ENCODE data around the gene CHSY1. TPM values are rescaled to one million over a fixed set of nuclear protein-coding genes. Genes with fewer than 3 reads are reported as not detected.

Gene CHSY1, protein sequence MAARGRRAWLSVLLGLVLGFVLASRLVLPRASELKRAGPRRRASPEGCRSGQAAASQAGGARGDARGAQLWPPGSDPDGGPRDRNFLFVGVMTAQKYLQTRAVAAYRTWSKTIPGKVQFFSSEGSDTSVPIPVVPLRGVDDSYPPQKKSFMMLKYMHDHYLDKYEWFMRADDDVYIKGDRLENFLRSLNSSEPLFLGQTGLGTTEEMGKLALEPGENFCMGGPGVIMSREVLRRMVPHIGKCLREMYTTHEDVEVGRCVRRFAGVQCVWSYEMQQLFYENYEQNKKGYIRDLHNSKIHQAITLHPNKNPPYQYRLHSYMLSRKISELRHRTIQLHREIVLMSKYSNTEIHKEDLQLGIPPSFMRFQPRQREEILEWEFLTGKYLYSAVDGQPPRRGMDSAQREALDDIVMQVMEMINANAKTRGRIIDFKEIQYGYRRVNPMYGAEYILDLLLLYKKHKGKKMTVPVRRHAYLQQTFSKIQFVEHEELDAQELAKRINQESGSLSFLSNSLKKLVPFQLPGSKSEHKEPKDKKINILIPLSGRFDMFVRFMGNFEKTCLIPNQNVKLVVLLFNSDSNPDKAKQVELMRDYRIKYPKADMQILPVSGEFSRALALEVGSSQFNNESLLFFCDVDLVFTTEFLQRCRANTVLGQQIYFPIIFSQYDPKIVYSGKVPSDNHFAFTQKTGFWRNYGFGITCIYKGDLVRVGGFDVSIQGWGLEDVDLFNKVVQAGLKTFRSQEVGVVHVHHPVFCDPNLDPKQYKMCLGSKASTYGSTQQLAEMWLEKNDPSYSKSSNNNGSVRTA
- total RNA-seq = 46.7 and 49.7 TPM in 2 replicates
- long read RNA-seq, full-length matches to known transcripts = 1 of 20 reads
- long read RNA-seq, partial matches to known transcripts = 18 of 20 reads
- long read RNA-seq, other reads (novel, unspliced or antisense) = 1 of 20 reads

DNA sequence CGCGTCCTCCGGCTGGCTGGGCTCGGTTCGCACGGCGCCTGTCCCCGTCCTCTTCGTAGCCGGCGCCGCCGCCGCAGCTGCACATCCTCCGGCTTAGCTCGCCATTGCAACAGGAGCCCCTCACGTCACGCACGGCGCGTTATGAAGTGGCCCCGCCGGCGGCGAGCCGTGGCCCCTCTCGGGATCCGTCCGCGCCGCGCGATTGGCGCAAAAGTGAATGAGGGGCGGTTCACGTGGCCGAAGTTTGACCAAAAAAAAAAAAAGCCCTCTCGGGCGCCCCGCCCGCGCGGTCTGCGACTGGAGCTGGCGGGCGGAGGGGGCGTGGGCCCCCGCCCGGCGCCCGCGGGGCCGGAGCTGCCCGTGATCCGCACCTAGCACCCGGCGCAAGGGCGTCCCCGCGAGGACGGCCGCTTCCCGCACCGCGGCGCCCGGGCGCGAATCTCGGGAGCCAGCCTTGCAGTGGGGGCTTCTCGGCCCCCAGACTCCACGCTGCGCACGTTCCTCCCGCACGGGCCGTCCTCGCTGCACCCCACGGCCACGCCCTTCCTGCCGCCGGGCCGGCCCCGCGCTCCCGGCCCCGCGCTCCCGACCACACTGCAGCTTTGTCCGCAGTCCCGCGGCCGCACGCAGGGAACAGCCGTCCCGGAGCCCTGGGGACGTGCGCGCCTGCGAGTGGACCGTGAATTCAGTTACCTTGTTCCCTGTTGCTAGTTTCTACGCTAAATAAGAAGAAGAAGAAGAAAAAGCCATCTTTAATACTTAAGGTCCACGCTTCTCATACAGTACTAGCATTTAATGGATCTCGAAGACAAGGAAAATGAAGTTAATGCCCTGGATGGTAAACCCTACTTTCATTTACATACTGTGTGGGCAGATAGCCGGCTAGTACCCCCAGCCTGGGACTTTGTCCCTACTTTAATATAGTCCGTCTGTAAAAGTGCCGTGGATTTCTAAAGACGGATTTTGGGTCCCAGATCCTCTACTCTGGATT lies at the start of gene CHSY1:
CHSY1 (minus strand) TSS at position 219 of the 991 bp plus-strand sequence. CDS start 592 bp downstream, outside the sequence.
- TF ChIP-seq, protein P1, sequence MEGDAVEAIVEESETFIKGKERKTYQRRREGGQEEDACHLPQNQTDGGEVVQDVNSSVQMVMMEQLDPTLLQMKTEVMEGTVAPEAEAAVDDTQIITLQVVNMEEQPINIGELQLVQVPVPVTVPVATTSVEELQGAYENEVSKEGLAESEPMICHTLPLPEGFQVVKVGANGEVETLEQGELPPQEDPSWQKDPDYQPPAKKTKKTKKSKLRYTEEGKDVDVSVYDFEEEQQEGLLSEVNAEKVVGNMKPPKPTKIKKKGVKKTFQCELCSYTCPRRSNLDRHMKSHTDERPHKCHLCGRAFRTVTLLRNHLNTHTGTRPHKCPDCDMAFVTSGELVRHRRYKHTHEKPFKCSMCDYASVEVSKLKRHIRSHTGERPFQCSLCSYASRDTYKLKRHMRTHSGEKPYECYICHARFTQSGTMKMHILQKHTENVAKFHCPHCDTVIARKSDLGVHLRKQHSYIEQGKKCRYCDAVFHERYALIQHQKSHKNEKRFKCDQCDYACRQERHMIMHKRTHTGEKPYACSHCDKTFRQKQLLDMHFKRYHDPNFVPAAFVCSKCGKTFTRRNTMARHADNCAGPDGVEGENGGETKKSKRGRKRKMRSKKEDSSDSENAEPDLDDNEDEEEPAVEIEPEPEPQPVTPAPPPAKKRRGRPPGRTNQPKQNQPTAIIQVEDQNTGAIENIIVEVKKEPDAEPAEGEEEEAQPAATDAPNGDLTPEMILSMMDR (conservative IDR thresholded peaks at IDR 0.05) = no peak

DNA sequence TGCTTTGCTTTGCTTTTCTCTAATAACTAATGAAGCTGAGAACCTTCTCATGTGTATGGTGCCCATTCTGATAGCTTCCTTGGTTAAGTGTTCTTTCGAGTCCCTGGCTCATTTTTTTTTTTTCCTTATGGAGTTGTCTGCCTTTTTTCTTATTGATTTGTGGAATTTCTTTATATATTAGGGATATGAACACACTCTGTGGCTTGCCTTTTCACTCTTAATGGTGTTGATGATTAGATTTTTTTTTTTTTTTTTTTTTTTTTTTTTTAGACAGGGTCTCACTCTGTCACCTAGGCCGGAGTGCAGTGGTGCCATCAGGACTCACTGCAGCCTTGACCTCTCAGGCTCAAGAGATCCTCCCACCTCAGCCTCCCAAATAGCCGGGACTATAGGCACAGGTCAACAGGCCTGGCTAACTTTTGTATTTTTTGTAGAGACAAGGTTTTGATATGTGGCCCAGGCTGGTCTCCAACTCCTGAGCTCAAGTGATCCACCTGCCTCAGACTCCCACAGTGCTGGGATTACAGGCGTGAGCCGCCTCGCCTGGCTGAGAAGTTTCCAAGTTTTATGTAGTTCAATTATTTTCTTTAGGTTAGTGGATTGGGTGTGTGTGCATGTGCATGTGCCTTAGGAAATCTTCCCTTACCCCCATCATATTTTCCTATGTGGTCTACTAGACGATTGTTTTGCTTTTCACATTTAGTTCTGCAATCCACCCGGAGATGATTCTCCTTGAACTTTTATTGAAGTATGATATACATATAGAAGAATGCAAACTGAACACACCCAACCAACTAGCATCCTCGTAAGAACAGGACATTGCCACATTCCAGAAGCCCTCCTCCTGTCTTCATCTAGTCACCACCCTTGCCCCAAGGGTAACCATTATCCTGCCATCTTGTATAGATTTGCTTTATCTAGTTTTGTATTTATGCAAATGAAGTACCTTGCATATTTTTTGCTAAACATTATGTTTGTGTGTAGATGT lies 44.9 kb upstream of the CHSY1 start:
- H3K9me3 Mint-ChIP-seq = no peaks in the 10 kb centered on the region
- no peak for DNase-seq (ENCODE audit: low read depth, low spot score)
- H3K27ac Mint-ChIP-seq (ENCODE audit: unreplicated experiment) = no peak overlapping the region
- H3K36me3 Mint-ChIP-seq (ENCODE audit: low read depth) = peaks cover 2% of the 10 kb centered on the region
- H3K27me3 Mint-ChIP-seq (ENCODE audit: low read depth) = no peaks in the 10 kb centered on the region
- H3K4me3 Mint-ChIP-seq = peak overlapping the region; percentile 95
- H3K4me1 Mint-ChIP-seq = peaks cover 35% of the 10 kb centered on the region
- TF ChIP-seq, protein P1 (conservative IDR thresholded peaks at IDR 0.05) = no peak

More for the DNA sequence above, at the start of gene CHSY1:
- Mint-ChIP-seq H3K4me3 (peak within 1 kb of the TSS; percentile 98), H3K36me3 (ENCODE audit: low read depth) (peaks cover 3% of the 10 kb centered on the region), H3K27me3 (ENCODE audit: low read depth) (peaks cover 10% of the 10 kb centered on the region), H3K27ac (ENCODE audit: unreplicated experiment) (peak within 1 kb of the TSS; percentile 79), H3K4me1 (peaks cover 60% of the 10 kb centered on the region), H3K9me3 (no peaks in the 10 kb centered on the region)
- peak; percentile 80 for DNase-seq (ENCODE audit: low read depth, low spot score)

DNA sequence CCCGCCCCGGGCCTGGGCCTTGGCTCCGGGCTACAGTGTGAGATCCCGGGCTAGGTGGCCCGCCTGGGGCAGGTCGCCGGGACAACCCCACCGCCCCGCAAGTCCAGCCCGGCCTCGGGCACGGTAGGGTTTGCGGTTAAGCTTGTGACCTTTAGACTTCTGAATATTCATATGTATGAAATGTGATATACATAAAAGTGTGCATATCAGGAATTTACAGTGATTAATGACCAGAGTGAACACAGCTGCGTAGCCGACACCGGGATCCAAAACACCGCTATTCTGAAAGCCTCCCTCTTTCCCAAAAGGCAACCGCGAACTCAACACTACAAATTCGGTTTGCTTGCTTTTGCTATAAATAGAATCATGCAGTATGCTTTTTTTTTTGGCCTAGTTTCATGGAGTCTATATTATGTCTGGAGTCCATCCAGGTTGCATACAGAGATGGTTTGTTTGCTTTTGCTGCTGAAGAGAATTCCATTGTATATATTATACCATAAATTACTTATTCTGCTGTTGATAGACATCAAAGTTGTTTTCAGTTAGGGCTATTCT lies 43.8 kb upstream of the CHSY1 start:
- Mint-ChIP-seq H3K27ac (ENCODE audit: unreplicated experiment) (no peak overlapping the region), H3K27me3 (ENCODE audit: low read depth) (no peaks in the 10 kb centered on the region)

More for the DNA sequence above, 43.8 kb upstream of the CHSY1 start:
- no peak for DNase-seq (ENCODE audit: low read depth, low spot score)
- peaks cover 2% of the 10 kb centered on the region for H3K36me3 Mint-ChIP-seq (ENCODE audit: low read depth)
- no peaks in the 10 kb centered on the region for H3K9me3 Mint-ChIP-seq
- peak overlapping the region; percentile 95 for H3K4me3 Mint-ChIP-seq
- TF ChIP-seq, protein P1 (conservative IDR thresholded peaks at IDR 0.05) = no peak
- peaks cover 38% of the 10 kb centered on the region for H3K4me1 Mint-ChIP-seq
